GM23338 (cell line): ENCODE data around the gene CFAP74. TPM values are rescaled to one million over a fixed set of nuclear protein-coding genes. Genes with fewer than 3 reads are reported as not detected.

ENCODE experiments used
- ATAC-seq: fragments of 200-7000 bp; cut with Tn5 transposase; 3 replicates; pipeline ENCODE4 v1.9.1; 2020
- DNase-seq: peaks from one replicate; pipeline ENCODE4 v3.0.0-alpha.2; 2015; ENCODE audit warnings: low spot score
- H2AFZ ChIP-seq: fragments of 200-600 bp; sonication (generic); 2 replicates; pipeline ENCODE4 v1.8.0; 2016; ENCODE audit warnings: antibody characterized with exemption, mild to moderate bottlenecking, moderate library complexity
- H3F3A ChIP-seq: fragments of 200-600 bp; sonication (generic); replicated peaks from 2 replicates; pipeline ENCODE4 v1.8.0; 2017; ENCODE audit warnings: antibody characterized with exemption, mixed run types, low read depth
- H3K27ac ChIP-seq: fragments of 200-600 bp; sonication (generic); 2 replicates; pipeline ENCODE4 v1.6.1; 2016; ENCODE audit warnings: low read depth
- H3K27me3 ChIP-seq: fragments of 200-600 bp; sonication (generic); 2 replicates; pipeline ENCODE4 v1.8.0; 2016; ENCODE audit warnings: mild to moderate bottlenecking, mixed run types, moderate library complexity; ENCODE audit not compliant: insufficient read depth
- H3K36me3 ChIP-seq: fragments of 200-600 bp; sonication (generic); 2 replicates; pipeline ENCODE4 v1.8.0; 2016; ENCODE audit warnings: mild to moderate bottlenecking; ENCODE audit not compliant: insufficient read depth
- H3K4me1 ChIP-seq: fragments of 200-600 bp; sonication (generic); 2 replicates; pipeline ENCODE4 v1.8.0; 2016; ENCODE audit warnings: mild to moderate bottlenecking, moderate library complexity; ENCODE audit not compliant: insufficient read depth
- H3K4me2 ChIP-seq: fragments of 200-600 bp; sonication (generic); 2 replicates; pipeline ENCODE4 v1.7.1; 2017; ENCODE audit warnings: mixed run types
- H3K4me3 ChIP-seq: fragments of 200-600 bp; sonication (generic); 2 replicates; pipeline ENCODE4 v1.6.1; 2016; ENCODE audit warnings: mixed run types
- H3K79me2 ChIP-seq: fragments of 200-600 bp; sonication (generic); replicated peaks from 2 replicates; pipeline ENCODE4 v1.8.0; 2017; ENCODE audit warnings: mild to moderate bottlenecking; ENCODE audit not compliant: insufficient read depth
- H3K9me2 ChIP-seq: fragments of 200-600 bp; sonication (generic); 2 replicates; pipeline ENCODE4 v1.8.0; 2017; ENCODE audit not compliant: insufficient read depth
- H4K20me1 ChIP-seq: fragments of 200-600 bp; sonication (generic); replicated peaks from 2 replicates; pipeline ENCODE4 v1.8.0; 2017; ENCODE audit warnings: mild to moderate bottlenecking; ENCODE audit not compliant: insufficient read depth
- H3K27ac Mint-ChIP-seq: 2 replicates; pipeline ENCODE4 v1.8.0; 2020; ENCODE audit warnings: inconsistent platforms, mild to moderate bottlenecking, moderate library complexity, mixed read lengths
- H3K27me3 Mint-ChIP-seq: 3 replicates; pipeline ENCODE4 v1.8.0; 2022; ENCODE audit warnings: low read depth, mild to moderate bottlenecking, moderate library complexity, mixed read lengths, inconsistent platforms; ENCODE audit not compliant: insufficient read depth, poor library complexity
- H3K36me3 Mint-ChIP-seq: 3 replicates; pipeline ENCODE4 v1.8.0; 2021; ENCODE audit warnings: low read depth, mild to moderate bottlenecking, inconsistent platforms, moderate library complexity, mixed read lengths
- H3K4me1 Mint-ChIP-seq: 3 replicates; pipeline ENCODE4 v1.8.0; 2020; ENCODE audit warnings: mild to moderate bottlenecking, inconsistent platforms, mixed read lengths
- H3K4me3 Mint-ChIP-seq: 3 replicates; pipeline ENCODE4 v1.8.0; 2021; ENCODE audit warnings: moderate library complexity, mild to moderate bottlenecking, inconsistent platforms, mixed read lengths
- H3K9me3 Mint-ChIP-seq: 3 replicates; pipeline ENCODE4 v1.8.0; 2020; ENCODE audit warnings: moderate library complexity, mild to moderate bottlenecking, inconsistent platforms, mixed read lengths
- EZH2 ChIP-seq: fragments of 200-600 bp; sonication (generic); IDR thresholded peaks from one replicate; pipeline ENCODE4 v1.8.0; 2017; ENCODE audit warnings: antibody characterized with exemption, mild to moderate bottlenecking, low read depth; ENCODE audit not compliant: unreplicated experiment
- EZH2phosphoT487 ChIP-seq: fragments of 200-600 bp; sonication (generic); IDR thresholded peaks from one replicate; pipeline ENCODE4 v1.8.1; 2018; ENCODE audit warnings: antibody characterized with exemption; ENCODE audit not compliant: unreplicated experiment
- JUNB ChIP-seq: IDR thresholded peaks from one replicate; pipeline ENCODE4 v1.6.1; 2016; ENCODE audit warnings: antibody characterized with exemption; ENCODE audit not compliant: unreplicated experiment
- POLR2AphosphoS5 ChIP-seq: IDR thresholded peaks from 2 replicates; pipeline ENCODE4 v1.6.1; 2016; ENCODE audit warnings: antibody characterized with exemption, low read depth
- STAT1 ChIP-seq: IDR thresholded peaks from one replicate; pipeline ENCODE4 v1.6.1; 2016; ENCODE audit warnings: antibody characterized with exemption; ENCODE audit not compliant: unreplicated experiment
- ZNF114 ChIP-seq: fragments of 250-450 bp; sonication (Bioruptor Pico); IDR thresholded peaks from 2 replicates; pipeline ENCODE4 v1.5.0; 2020; ENCODE audit warnings: mild to moderate bottlenecking, moderate library complexity
- ZNF331 ChIP-seq: fragments of 250-450 bp; sonication (Bioruptor Pico); IDR thresholded peaks from 2 replicates; pipeline ENCODE4 v1.5.0; 2020; ENCODE audit warnings: low read depth, mild to moderate bottlenecking, moderate library complexity
- polyA plus RNA-seq: library from polyadenylated mRNA; unstranded; fragments of >200 nt; fragmentation: Nextera tagmentation; extraction: Ambion mirVana; gene quantifications from 2 replicates; pipeline ENCODE4 v1.2.1, GENCODE V29; 2016
- total RNA-seq: library from RNA; depleted of rRNA; stranded (reverse); fragments of >200 nt; shearing (Covaris generic); gene quantifications from 2 replicates; pipeline ENCODE4 v1.2.3, GENCODE V29; 2014
- TF ChIP-seq, protein P1 (sequence below): fragments of 250-450 bp; sonication (Bioruptor Pico); IDR thresholded peaks from 2 replicates; pipeline ENCODE4 v1.5.0; 2020; ENCODE audit warnings: mild to moderate bottlenecking, moderate library complexity
- TF ChIP-seq, protein P2 (sequence below): IDR thresholded peaks from one replicate; pipeline ENCODE4 v1.6.1; 2018; ENCODE audit warnings: antibody characterized with exemption; ENCODE audit not compliant: unreplicated experiment
- TF ChIP-seq, protein P3 (sequence below), 2 experiments: fragments of 200-600 bp in 1 of 2; sonication (generic) in 1 of 2; conservative IDR thresholded peaks; 2 replicates each; pipeline versions ENCODE4 v1.5.1 to v1.6.1; 2016 to 2017; ENCODE audit warnings: antibody characterized with exemption in 2 of 2, low read depth in 2 of 2, mild to moderate bottlenecking in 2 of 2, moderate library complexity in 1 of 2

Gene CFAP74
- total and polyA plus RNA-seq, 2 experiments from 2014 or later, result 0.21 TPM; not detected in 1

DNA sequence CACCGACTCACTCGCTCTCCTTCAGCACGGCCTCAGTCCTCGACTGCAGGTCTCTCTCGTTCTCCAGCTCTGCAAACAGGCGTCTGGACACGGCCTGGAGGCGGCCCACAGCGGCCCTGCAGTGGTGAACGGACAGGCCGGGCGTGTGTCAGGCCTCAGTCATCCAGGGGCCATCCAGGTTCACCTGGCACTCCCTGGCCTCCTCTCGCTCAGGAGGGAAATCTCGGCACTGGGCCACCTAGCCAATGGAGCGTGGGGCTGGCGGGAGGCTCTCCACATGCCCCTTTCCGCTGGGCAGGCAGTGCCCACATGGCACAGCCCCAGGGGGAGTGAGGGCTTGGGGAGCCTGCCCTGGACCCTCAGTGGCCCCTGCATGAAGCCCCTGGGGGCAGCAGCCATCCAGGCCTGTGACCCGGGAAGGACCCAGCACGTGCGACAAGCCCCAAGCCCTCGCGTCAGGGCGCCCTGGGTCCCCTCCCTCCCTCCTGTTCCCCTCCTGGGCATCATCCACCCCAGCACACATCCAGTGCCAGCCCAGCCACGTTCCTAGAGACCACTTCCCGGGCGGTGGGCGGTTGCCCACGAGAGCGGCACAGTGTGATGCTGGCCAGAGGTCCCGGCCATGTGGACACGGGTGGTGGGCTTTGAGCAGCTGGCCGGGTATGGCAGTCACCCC is 18.1 kb downstream of the CFAP74 start:
- H3K9me3 Mint-ChIP-seq, result 0 out of 3 replicates have a peak, but pooled peaks cover 2% of the 10 kb centered on the region
- no peaks in the 10 kb centered on the region for H3F3A ChIP-seq
- H3K27me3 ChIP-seq, result no peaks in the 10 kb centered on the region
- peaks cover 11% of the 10 kb centered on the region for H3K27me3 Mint-ChIP-seq
- no peaks in the 10 kb centered on the region for H3K9me2 ChIP-seq
- no peaks in the 10 kb centered on the region for H3K4me1 ChIP-seq
- no peak overlapping the region for H3K27ac ChIP-seq
- H3K27ac Mint-ChIP-seq, result no peak overlapping the region
- no peaks in the 10 kb centered on the region for H3K36me3 ChIP-seq
- H3K4me3 Mint-ChIP-seq, result no peak overlapping the region
- H4K20me1 ChIP-seq, result no peaks in the 10 kb centered on the region
- no peaks in the 10 kb centered on the region for H3K36me3 Mint-ChIP-seq
- H3K4me3 ChIP-seq, result no peak overlapping the region
- TF ChIP-seq, protein P1, sequence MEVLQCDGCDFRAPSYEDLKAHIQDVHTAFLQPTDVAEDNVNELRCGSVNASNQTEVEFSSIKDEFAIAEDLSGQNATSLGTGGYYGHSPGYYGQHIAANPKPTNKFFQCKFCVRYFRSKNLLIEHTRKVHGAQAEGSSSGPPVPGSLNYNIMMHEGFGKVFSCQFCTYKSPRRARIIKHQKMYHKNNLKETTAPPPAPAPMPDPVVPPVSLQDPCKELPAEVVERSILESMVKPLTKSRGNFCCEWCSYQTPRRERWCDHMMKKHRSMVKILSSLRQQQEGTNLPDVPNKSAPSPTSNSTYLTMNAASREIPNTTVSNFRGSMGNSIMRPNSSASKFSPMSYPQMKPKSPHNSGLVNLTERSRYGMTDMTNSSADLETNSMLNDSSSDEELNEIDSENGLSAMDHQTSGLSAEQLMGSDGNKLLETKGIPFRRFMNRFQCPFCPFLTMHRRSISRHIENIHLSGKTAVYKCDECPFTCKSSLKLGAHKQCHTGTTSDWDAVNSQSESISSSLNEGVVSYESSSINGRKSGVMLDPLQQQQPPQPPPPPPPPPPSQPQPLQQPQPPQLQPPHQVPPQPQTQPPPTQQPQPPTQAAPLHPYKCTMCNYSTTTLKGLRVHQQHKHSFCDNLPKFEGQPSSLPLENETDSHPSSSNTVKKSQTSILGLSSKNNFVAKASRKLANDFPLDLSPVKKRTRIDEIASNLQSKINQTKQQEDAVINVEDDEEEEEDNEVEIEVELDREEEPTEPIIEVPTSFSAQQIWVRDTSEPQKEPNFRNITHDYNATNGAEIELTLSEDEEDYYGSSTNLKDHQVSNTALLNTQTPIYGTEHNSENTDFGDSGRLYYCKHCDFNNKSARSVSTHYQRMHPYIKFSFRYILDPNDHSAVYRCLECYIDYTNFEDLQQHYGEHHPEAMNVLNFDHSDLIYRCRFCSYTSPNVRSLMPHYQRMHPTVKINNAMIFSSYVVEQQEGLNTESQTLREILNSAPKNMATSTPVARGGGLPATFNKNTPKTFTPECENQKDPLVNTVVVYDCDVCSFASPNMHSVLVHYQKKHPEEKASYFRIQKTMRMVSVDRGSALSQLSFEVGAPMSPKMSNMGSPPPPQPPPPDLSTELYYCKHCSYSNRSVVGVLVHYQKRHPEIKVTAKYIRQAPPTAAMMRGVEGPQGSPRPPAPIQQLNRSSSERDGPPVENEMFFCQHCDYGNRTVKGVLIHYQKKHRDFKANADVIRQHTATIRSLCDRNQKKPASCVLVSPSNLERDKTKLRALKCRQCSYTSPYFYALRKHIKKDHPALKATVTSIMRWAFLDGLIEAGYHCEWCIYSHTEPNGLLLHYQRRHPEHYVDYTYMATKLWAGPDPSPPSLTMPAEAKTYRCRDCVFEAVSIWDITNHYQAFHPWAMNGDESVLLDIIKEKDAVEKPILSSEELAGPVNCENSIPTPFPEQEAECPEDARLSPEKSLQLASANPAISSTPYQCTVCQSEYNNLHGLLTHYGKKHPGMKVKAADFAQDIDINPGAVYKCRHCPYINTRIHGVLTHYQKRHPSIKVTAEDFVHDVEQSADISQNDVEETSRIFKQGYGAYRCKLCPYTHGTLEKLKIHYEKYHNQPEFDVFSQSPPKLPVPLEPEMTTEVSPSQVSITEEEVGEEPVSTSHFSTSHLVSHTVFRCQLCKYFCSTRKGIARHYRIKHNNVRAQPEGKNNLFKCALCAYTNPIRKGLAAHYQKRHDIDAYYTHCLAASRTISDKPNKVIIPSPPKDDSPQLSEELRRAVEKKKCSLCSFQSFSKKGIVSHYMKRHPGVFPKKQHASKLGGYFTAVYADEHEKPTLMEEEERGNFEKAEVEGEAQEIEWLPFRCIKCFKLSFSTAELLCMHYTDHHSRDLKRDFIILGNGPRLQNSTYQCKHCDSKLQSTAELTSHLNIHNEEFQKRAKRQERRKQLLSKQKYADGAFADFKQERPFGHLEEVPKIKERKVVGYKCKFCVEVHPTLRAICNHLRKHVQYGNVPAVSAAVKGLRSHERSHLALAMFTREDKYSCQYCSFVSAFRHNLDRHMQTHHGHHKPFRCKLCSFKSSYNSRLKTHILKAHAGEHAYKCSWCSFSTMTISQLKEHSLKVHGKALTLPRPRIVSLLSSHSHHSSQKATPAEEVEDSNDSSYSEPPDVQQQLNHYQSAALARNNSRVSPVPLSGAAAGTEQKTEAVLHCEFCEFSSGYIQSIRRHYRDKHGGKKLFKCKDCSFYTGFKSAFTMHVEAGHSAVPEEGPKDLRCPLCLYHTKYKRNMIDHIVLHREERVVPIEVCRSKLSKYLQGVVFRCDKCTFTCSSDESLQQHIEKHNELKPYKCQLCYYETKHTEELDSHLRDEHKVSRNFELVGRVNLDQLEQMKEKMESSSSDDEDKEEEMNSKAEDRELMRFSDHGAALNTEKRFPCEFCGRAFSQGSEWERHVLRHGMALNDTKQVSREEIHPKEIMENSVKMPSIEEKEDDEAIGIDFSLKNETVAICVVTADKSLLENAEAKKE (CRISPR knock-in tag), result no peak
- TF ChIP-seq ZNF114 (CRISPR knock-in tag) (no peak), POLR2AphosphoS5 (no peak), ZNF331 (CRISPR knock-in tag) (no peak), EZH2phosphoT487 (no peak), STAT1 (no peak), EZH2 (no peak), JUNB (no peak)
- TF ChIP-seq, protein P2, sequence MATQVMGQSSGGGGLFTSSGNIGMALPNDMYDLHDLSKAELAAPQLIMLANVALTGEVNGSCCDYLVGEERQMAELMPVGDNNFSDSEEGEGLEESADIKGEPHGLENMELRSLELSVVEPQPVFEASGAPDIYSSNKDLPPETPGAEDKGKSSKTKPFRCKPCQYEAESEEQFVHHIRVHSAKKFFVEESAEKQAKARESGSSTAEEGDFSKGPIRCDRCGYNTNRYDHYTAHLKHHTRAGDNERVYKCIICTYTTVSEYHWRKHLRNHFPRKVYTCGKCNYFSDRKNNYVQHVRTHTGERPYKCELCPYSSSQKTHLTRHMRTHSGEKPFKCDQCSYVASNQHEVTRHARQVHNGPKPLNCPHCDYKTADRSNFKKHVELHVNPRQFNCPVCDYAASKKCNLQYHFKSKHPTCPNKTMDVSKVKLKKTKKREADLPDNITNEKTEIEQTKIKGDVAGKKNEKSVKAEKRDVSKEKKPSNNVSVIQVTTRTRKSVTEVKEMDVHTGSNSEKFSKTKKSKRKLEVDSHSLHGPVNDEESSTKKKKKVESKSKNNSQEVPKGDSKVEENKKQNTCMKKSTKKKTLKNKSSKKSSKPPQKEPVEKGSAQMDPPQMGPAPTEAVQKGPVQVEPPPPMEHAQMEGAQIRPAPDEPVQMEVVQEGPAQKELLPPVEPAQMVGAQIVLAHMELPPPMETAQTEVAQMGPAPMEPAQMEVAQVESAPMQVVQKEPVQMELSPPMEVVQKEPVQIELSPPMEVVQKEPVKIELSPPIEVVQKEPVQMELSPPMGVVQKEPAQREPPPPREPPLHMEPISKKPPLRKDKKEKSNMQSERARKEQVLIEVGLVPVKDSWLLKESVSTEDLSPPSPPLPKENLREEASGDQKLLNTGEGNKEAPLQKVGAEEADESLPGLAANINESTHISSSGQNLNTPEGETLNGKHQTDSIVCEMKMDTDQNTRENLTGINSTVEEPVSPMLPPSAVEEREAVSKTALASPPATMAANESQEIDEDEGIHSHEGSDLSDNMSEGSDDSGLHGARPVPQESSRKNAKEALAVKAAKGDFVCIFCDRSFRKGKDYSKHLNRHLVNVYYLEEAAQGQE, result no peak
- TF ChIP-seq, protein P3, sequence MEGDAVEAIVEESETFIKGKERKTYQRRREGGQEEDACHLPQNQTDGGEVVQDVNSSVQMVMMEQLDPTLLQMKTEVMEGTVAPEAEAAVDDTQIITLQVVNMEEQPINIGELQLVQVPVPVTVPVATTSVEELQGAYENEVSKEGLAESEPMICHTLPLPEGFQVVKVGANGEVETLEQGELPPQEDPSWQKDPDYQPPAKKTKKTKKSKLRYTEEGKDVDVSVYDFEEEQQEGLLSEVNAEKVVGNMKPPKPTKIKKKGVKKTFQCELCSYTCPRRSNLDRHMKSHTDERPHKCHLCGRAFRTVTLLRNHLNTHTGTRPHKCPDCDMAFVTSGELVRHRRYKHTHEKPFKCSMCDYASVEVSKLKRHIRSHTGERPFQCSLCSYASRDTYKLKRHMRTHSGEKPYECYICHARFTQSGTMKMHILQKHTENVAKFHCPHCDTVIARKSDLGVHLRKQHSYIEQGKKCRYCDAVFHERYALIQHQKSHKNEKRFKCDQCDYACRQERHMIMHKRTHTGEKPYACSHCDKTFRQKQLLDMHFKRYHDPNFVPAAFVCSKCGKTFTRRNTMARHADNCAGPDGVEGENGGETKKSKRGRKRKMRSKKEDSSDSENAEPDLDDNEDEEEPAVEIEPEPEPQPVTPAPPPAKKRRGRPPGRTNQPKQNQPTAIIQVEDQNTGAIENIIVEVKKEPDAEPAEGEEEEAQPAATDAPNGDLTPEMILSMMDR (conservative IDR thresholded peaks at IDR 0.05; ENCODE audit: low read depth in 2 of 2), result no peak
- peaks cover 12% of the 10 kb centered on the region for H3K4me1 Mint-ChIP-seq
- DNase-seq, result no peak
- peak; percentile 14; the same call in 1 of the 3 replicates for ATAC-seq
- no peaks in the 10 kb centered on the region for H3K79me2 ChIP-seq
- H3K4me2 ChIP-seq, result no peak overlapping the region
- peak overlapping the region; percentile 28; the same call in 1 of the 2 replicates for H2AFZ ChIP-seq
